HG03558 (cell line): ENCODE results near the gene MIEF2.
"Not testable (repeated sequence)": the region's sequence is repeated elsewhere in the genome, so short reads cannot be mapped to it uniquely, and the experiment has no call there.

Experiments
- ATAC-seq: cut with Tn5 transposase; IDR thresholded peaks from one replicate; pipeline ENCODE4 v1.9.1; 2021; ENCODE audit warnings: moderate number of reproducible peaks; ENCODE audit not compliant: unreplicated experiment; ENCODE audit errors: extremely low read depth

MIEF2 gene

GRCh38 chr17:18278867-18279266 is 18.4 kb downstream of the MIEF2 start:
- no peak for ATAC-seq

DNA sequence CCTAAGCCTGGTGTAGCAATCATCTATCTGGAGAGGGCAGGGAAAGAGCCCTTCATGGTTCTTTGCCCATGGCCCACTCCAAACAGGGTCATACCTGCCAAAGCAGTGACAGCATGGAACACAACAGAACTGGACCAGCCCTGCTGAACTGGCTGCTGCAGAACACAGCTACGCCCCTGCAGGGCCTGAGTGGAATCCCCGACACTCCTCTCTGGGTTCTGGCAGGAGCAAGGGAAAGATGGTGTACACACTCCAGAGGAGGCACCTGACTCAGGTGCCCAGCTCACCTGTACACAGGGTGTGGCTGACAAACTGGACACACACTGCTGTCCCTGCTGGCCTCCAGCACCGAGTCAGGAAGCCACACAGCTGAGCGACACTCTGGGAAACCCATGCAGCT is 19.8 kb downstream of the MIEF2 start:
- ATAC-seq: no peak

GRCh38 chr17:18280766-18281371 is 20.4 kb downstream of the MIEF2 start:
- ATAC-seq: no peak

DNA sequence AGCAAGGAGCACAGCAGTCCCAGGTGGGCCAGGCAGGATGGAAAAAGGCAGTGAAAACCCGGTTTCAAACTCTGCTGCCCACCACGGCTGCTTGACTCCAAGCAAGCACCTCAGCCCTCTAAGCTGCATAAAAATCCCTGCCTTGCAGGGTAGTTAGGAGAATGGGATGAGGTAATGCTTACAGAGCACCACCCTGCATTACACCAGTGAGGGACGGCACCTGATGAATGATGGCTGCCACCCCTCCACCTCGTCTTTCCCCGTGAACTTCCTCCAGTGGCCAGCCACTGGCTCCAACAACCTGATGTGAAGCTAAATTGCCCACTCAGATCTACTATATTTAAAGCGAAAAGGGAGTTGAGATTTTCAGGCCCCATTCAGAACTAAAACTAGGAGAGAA is 21.3 kb downstream of the MIEF2 start:
- ATAC-seq: no peak

GRCh38 chr17:18285296-18285695 is 24.8 kb downstream of the MIEF2 start:
- no peak for ATAC-seq

- ATAC-seq: no peak
Observed at GRCh38 chr17:18291718-18292540, 31.5 kb downstream of the MIEF2 start.

DNA sequence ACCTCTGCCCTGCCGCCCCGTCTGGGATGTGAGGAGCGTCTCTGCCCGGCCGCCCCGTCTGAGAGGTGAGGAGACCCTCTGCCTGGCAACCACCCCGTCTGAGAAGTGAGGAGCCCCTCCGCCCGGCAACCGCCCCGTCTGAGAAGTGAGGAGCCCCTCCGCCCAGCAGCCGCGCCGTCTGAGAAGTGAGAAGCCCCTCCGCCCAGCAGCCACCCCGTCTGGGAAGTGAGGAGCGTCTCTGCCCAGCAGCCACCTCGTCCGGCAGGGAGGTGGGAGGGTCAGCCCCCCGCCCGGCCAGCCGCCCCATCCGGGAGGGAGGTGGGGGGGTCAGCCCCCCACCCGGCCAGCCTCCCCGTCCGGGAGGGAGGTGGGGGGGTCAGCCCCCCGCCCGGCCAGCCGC is 37.6 kb downstream of the MIEF2 start:
- not testable (repeated sequence) for ATAC-seq

DNA sequence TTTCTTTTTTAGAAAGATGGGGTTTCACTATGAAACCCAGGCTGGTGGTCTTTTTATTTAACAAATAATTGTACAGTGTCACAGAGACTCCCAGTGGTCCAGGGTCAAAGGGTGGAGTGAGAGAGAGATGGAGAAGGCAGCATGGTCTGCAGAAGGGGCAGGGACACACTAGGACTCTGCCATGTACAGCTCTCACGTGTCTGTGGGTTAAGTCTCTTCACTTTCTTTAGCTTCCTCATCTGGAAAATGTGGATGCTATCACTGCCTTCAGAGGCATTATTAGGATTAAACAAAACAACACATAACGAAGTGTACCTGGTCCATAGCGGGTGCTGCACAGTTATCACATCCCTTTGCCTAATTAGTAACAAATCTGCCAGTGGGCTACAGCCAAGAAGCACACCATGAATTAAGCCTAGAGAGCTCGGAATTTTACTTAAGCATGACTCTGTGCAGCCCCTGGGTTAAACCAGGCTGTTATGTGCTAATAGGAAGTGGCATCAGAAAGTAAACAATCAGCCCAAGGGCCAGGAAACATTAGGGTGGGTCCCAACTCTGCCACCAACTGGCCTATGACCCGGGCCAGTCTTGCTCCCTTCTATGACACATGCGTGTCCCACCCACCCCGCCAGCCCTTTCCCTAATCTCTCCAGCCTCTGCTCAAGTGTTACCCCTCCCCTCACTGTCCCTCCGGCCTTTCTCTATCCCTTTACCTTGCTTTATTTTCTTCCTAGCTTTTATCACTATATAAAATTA is 40.4 kb downstream of the MIEF2 start:
- ATAC-seq: no peak

DNA sequence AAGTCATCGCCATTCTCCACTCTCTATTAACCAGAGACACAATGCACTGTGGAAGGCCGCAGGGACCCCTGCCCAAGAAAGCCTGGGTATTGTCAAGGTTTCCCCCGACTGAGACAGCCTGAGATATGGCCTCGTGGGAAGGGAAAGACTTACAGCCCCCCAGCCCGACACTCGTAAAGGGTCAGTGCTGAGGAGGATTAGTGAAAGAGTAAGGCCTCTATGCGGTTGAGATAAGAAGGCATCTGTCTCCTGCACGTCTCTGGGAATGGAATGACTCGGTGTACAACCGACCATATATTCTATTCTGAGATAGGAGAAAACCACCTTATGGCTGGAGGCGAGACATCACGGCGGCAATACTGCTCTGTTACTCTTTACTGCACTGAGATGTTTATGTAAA is 42.7 kb downstream of the MIEF2 start:
- not testable (repeated sequence) for ATAC-seq

GRCh38 chr17:18309202-18309601 is 48.7 kb downstream of the MIEF2 start:
- no peak for ATAC-seq

- ATAC-seq: no peak
Observed at GRCh38 chr17:18314059-18314730, 53.7 kb downstream of the MIEF2 start.

DNA sequence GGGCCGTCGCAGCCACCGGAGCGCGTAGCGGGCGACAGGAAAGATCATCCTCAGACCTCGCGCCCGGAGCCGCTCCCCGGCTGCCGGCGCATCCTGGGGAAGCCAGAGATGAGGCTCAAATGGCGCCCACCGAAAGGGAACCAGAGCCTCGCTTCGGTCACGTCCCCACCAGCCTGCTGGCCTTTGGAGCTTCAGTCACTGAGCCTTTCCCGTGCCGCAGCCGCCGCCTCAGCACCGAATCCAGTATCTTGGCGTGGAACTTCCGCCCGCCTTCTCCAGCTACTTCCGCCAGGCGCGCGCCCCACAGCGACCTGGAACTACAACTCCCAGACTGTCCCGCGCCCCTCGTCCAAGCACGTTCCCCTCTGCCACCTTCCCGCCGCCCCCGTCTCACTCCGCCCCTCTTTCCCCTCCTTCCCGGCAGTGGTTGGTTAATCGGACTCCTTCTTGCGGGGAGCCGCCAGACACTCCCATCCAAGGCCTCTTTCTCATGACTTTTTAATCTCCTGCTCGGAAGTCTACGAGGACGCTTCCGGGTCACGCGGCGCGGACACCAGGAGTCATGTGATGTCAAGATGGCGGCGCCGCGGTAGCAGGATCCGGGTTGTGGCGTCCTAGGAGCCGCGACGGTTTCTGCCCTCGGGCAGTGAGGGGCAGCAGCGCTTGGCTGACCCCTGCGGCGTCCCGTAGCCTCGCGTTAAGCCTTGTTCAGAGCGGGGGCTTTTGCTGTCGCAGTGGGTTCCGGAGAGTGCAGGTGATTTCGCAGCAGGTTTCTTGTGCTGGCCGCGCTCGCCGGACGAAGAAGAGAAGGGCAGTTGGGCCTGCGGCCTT is 54.5 kb downstream of the MIEF2 start, which contains the start of the genes SMCR8 and TOP3A:
Gene SMCR8, plus strand, starts transcription at position 563 of the 831 bp plus-strand sequence. CDS start 497 bp downstream, outside the sequence.
Gene TOP3A, minus strand, starts transcription at position 264 of the 831 bp plus-strand sequence. Its CDS starts 216 bp downstream, at position 48.
- ATAC-seq: peak; percentile 68

GRCh38 chr17:18315562-18315922 is 55.1 kb downstream of the MIEF2 start:
- ATAC-seq: no peak

DNA sequence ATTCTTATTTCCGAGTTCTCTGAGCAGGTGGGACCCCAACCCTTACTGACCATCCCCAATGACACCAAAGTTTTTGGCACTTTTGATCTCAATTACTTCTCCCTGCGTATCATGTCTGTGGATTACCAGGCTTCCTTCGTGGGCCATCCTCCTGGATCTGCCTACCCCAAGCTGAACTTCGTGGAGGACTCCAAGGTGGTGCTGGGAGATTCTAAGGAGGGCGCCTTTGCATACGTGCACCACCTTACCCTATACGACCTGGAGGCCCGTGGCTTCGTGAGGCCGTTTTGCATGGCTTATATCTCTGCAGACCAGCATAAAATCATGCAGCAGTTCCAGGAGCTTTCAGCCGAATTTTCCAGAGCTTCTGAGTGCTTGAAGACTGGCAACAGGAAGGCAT is 55.5 kb downstream of the MIEF2 start:
- ATAC-seq: no peak
